ENCODE measurements around the gene EBP.

The EBP gene

GRCh38 chrX:48521353-48522243 is at the start of gene EBP:
Gene EBP (plus strand): TSS chrX:48521808. CDS start chrX:48523772, 1,964 bp downstream.
- DNase-seq (ENCODE audit: insufficient read length, low spot score) (peak; percentile 86), FAIRE-seq (peak; percentile 42)

DNA sequence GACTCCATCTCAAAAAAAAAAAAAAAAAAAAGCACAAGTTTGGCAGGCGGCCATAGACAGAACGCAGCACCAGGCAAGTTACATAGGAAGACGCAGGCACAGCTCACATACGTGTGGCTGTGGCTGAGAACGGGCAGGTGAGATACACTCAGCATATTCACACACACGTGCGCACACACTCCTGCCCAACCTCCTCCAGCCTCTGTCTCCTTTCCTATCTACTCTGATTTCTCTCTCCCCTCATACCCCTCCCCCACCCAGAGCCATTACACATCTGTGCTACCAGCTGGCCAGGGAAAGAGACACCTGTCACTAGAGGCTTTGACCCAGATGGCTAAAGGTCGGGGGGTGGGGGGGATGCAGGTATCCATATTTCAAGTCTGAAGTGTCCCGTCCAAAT is 49.4 kb upstream of the EBP start:
- no peak for DNase-seq (ENCODE audit: insufficient read length, low spot score)
- FAIRE-seq, result no peak

DNA sequence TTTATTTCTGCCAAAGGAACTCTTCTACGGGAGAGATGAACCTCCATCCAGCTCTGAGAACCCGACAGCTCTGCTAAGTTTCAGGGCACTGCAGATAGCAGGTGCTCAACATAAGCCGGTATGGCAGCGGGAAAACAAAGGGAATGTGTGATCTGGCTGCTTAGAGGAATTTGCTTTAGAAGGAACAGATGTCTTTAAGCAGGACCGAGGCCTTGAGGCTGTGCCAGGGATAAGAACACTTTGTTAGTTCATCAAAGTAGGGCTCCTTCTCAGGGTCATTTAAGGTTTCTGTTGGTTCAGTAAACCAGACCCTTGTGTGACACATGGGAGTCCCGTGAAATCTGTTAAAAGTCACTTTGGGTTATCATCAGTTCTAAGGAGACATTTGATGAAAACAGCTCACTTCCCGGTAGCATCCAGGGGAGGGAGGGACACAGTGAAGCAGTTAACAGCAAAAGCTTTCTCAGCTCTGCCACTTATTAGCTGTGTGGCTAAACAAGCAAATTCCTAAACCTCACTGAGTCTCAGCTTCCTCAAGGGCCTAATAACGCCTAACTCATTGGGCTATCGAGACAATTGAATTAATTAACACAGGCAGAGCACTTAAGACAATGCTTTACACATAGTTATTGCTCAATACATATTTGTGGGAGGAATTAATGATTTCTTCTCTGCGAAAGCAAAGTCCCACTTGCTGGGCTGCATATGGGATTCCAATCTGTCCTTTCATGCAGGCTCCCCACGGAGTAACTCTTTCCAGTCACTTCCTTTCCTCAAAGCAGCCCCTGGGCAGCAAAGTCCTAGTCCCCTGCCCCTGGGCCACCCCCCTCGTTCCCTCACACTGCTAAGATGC is 48.5 kb upstream of the EBP start:
- DNase-seq (ENCODE audit: insufficient read length, low spot score) (no peak), FAIRE-seq (no peak)

GRCh38 chrX:48473704-48473990 is 48.0 kb upstream of the EBP start:
- no peak for DNase-seq (ENCODE audit: insufficient read length, low spot score)
- no peak for FAIRE-seq

GRCh38 chrX:48474127-48474526 is 47.5 kb upstream of the EBP start:
- FAIRE-seq, result no peak
- DNase-seq (ENCODE audit: insufficient read length, low spot score), result no peak

DNA sequence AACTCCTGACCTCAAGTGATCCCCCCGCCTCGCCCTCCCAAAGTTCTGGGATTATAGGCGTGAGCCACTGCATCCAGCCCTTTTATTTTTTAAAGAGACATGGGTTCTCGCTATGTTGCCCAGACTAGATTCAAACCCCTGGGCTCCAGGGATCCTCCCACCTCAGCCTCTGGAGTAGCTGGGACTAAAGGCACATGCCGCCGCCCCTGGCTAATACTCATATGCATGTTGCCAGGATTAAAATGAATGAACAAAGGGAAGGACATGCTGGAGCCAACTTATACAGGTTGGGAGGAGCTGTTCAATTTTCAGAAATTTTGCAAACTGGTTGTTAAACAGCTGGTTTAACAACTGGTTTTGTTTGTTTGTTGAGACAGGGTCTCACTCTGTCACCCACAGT is 47.0 kb upstream of the EBP start:
- no peak for DNase-seq (ENCODE audit: insufficient read length, low spot score)

GRCh38 chrX:48475296-48475695 is 46.3 kb upstream of the EBP start:
- no peak for FAIRE-seq
- DNase-seq (ENCODE audit: insufficient read length, low spot score), result no peak

More for the DNA sequence above, 47.0 kb upstream of the EBP start:
- no peak for FAIRE-seq

- DNase-seq (ENCODE audit: insufficient read length, low spot score), result peak; percentile 72
- FAIRE-seq, result peak; percentile 77
Measured at GRCh38 chrX:48475774-48476577, 45.6 kb upstream of the EBP start, which contains the start of gene FTSJ1. Gene FTSJ1 (plus strand): TSS chrX:48476199. CDS start chrX:48478048, 1,849 bp downstream.

DNA sequence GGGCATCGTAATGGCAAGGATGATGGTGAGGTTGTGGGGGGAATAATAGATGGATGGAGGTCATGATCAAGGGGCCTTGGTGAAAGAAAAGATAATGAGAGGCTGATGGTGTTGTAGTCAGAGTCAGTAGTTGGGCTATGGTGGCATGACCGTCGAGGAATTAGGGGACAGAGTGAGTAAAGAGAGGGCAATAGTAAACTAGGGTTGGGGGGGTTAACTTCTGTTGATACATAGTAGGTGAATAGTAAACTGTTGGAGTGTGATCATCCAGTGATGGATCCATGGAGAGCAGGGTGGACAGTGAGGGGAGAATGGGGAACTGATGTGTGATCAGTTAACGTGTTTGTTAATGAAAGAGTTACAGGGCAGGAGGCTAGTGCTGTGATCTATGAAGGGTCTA is 44.7 kb upstream of the EBP start:
- no peak for DNase-seq (ENCODE audit: insufficient read length, low spot score)
- FAIRE-seq, result no peak

DNA sequence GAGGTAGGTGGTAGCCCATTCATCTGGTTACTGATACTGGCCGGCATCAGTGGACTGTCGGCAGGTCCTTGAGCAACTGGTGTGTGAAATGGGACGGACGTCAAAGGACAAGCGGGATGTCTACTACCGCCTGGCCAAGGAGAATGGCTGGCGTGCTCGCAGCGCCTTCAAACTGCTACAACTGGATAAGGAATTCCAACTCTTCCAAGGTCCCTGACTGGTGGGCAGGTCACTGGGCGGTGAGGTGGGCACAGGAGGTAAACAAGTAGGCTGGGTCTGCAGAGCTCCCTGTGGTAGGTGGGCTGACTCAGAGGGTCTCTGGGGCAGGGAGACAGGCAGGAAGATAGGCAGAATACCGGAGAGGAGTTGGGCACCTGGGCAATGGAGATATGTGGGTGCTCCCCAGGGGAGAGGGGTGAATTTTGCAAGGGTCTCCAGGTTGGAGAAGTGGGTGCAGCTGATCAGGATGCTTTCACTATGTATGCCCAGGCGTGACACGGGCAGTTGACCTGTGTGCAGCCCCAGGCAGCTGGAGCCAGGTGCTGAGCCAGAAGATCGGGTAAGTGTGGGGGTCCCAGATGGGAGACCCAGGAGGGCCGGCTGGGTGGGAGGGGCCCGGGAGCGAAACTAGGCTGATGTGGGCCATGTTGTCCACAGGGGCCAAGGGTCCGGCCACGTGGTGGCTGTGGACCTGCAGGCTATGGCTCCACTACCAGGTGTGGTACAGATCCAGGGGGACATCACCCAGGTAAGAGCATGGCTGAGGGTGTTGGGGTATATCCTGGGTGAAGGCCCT is 43.5 kb upstream of the EBP start:
- FAIRE-seq, result no peak
- no peak for DNase-seq (ENCODE audit: insufficient read length, low spot score)

GRCh38 chrX:48478806-48479205 is 42.8 kb upstream of the EBP start:
- no peak for FAIRE-seq
- DNase-seq (ENCODE audit: insufficient read length, low spot score), result no peak

DNA sequence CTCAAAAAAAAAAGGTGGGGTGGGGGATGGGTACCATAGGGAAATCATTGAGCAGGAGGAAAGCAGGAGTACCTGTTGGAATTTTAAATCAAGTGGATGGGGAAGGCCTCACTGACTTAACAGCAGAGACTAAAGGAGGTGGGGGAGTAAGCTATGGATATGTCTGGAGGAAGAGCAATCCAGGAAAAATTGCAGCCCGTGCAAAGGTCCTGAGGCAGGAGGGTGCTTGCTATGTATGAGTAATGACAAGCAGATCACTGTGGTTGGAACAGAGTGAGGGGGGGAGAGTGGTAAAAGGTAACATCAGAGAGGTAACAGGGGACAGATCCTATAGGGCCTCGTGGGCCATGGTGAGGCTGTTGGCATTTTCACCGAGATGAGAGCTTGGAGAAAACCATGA is 41.5 kb upstream of the EBP start:
- DNase-seq (ENCODE audit: insufficient read length, low spot score) (no peak), FAIRE-seq (no peak)

GRCh38 chrX:48480583-48480982 is 41.0 kb upstream of the EBP start:
- FAIRE-seq (no peak), DNase-seq (ENCODE audit: insufficient read length, low spot score) (no peak)

GRCh38 chrX:48482526-48482925 is 39.1 kb upstream of the EBP start:
- no peak for FAIRE-seq
- DNase-seq (ENCODE audit: insufficient read length, low spot score), result no peak

GRCh38 chrX:48487362-48487798 is 34.2 kb upstream of the EBP start:
- FAIRE-seq, result peak; percentile 33
- DNase-seq (ENCODE audit: insufficient read length, low spot score), result peak; percentile 42

DNA sequence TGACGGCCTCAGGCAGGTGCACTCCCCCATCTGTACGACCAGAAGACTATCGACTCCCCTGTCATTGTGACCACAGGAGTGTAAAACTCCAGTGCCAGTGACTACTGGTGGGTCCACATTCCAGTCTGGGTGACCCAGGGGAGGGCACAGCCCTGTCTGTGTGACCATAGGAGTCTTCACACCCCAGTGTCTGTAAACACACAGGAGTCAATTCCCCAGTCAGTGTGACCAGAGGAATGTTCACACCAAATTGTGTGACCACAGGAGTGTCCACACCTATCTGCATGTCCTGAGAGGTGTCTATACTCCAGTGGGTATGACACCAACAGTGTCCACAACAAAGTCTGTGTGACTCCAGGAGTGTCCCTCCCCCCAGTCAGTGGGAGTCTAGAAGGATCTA is 33.6 kb upstream of the EBP start:
- no peak for FAIRE-seq
- no peak for DNase-seq (ENCODE audit: insufficient read length, low spot score)

- DNase-seq (ENCODE audit: insufficient read length, low spot score), result no peak
- no peak for FAIRE-seq
Measured at GRCh38 chrX:48489296-48489695, 32.3 kb upstream of the EBP start.

- FAIRE-seq, result no peak
- no peak for DNase-seq (ENCODE audit: insufficient read length, low spot score)
Measured at GRCh38 chrX:48489892-48490291, 31.7 kb upstream of the EBP start.

GRCh38 chrX:48490661-48491060 is 30.9 kb upstream of the EBP start:
- FAIRE-seq, result no peak
- no peak for DNase-seq (ENCODE audit: insufficient read length, low spot score)

DNA sequence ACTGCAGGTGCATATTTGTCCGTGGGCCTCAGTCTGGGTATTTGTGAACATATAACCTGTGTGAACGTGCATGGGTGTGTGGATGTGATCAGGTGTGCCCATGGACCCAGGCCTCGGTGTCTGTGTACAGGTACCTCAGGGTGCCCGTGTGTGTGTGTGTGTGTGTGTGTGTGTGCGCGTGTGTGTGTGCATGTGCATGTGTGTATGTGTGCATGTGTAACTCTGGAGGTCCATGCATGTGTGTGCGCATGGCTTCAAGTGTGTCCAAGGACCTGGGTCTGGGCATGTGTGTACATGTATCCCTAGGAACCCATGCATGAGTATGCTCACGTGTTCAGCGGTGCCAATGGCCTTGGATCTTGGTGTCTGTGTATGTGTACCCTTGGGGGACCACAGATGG is 29.8 kb upstream of the EBP start:
- no peak for DNase-seq (ENCODE audit: insufficient read length, low spot score)
- no peak for FAIRE-seq
